Keratinocyte (primary cell): ENCODE results near the gene DUSP10. TPM values are rescaled to one million over a fixed set of nuclear protein-coding genes. Genes with fewer than 3 reads are reported as not detected.

ENCODE experiments used
- DNase-seq: peaks from one replicate; pipeline ENCODE4 v3.0.0-alpha.2; 2011; ENCODE audit warnings: low read depth, missing footprints, low spot score
- FAIRE-seq: peaks from 2 replicates; lab custom pipeline; 2011; peaks lifted over from hg19 to GRCh38; lab: Jason Lieb, UNC
- H2AFZ ChIP-seq: 2 replicates; pipeline ENCODE4 v1.6.0; 2012; ENCODE audit warnings: low read length, control low read depth, inconsistent platforms; ENCODE audit not compliant: control insufficient read depth
- H3K27ac ChIP-seq: 2 replicates; pipeline ENCODE4 v1.5.1; 2011; ENCODE audit warnings: low read length; ENCODE audit not compliant: control insufficient read depth, insufficient read depth
- H3K27me3 ChIP-seq: 3 replicates; pipeline ENCODE4 v1.6.0; 2011; ENCODE audit warnings: low read length; ENCODE audit not compliant: control insufficient read depth, insufficient read depth; ENCODE audit errors: extremely low read depth
- H3K36me3 ChIP-seq, 2 experiments: 2 replicates in 1 of 2; 3 replicates in 1 of 2; pipeline ENCODE4 v1.5.1; 2011; ENCODE audit warnings: low read length in 2 of 2, mild to moderate bottlenecking in 1 of 2; ENCODE audit not compliant: control insufficient read depth in 2 of 2, insufficient read depth in 2 of 2; ENCODE audit errors: extremely low read depth in 1 of 2
- H3K4me1 ChIP-seq: 3 replicates; pipeline ENCODE4 v1.5.1; 2011; ENCODE audit warnings: low read length; ENCODE audit not compliant: control insufficient read depth, insufficient read depth; ENCODE audit errors: extremely low read depth
- H3K4me2 ChIP-seq: 3 replicates; pipeline ENCODE4 v1.6.0; 2011; ENCODE audit warnings: low read depth, low read length; ENCODE audit not compliant: control insufficient read depth, insufficient read depth; ENCODE audit errors: extremely low read depth
- H3K4me3 ChIP-seq, 3 experiments: fragments of 200-600 bp in 1 of 3; sonication (generic) in 1 of 3; 2 replicates in 2 of 3; 3 replicates in 1 of 3; pipeline ENCODE4 v1.5.1; 2011 to 2016; ENCODE audit warnings: low read length in 3 of 3, mild to moderate bottlenecking in 3 of 3, control low read depth in 2 of 3, inconsistent platforms in 1 of 3, low read depth in 1 of 3, mixed read lengths in 1 of 3, mixed run types in 1 of 3, moderate library complexity in 1 of 3; ENCODE audit not compliant: control insufficient read depth in 2 of 3, insufficient read depth in 2 of 3; ENCODE audit errors: extremely low read depth in 1 of 3
- H3K79me2 ChIP-seq: 2 replicates; pipeline ENCODE4 v1.6.0; 2012; ENCODE audit warnings: low read length; ENCODE audit not compliant: control insufficient read depth, insufficient read depth
- H3K9ac ChIP-seq: 3 replicates; pipeline ENCODE4 v1.6.0; 2011; ENCODE audit warnings: low read length; ENCODE audit not compliant: control insufficient read depth, insufficient read depth; ENCODE audit errors: extremely low read depth
- H3K9me1 ChIP-seq: 3 replicates; pipeline ENCODE4 v1.6.0; 2011; ENCODE audit warnings: low read length; ENCODE audit not compliant: control insufficient read depth, insufficient read depth; ENCODE audit errors: extremely low read depth
- H3K9me3 ChIP-seq: 2 replicates; pipeline ENCODE4 v1.5.1; 2012; ENCODE audit warnings: low read depth, low read length; ENCODE audit not compliant: control insufficient read depth
- H4K20me1 ChIP-seq: 3 replicates; pipeline ENCODE4 v1.6.0; 2011; ENCODE audit warnings: low read length; ENCODE audit not compliant: control insufficient read depth, insufficient read depth; ENCODE audit errors: extremely low read depth
- EZH2 ChIP-seq: IDR thresholded peaks from one replicate; pipeline ENCODE4 v1.6.1; 2012; ENCODE audit warnings: inconsistent platforms, mild to moderate bottlenecking, low read length, moderate library complexity
- dilution Hi-C: fragments of 300-500 bp; cut with MboI; formaldehyde crosslinking; loops from one replicate; pipeline ENCODE4 v1.7.0; 2020; ENCODE audit warnings: low sequenced_read_pairs; ENCODE audit not compliant: extremely low pct_ligation_motif_present
- polyA plus RNA-seq, 5 experiments: library from polyadenylated mRNA; depleted of rRNA in 3 of 5; stranded (reverse) in 3 of 5; stranded (forward) in 1 of 5; unstranded in 1 of 5; fragments of >200 nt; gene quantifications; 1 replicate in 1 of 5; 2 replicates in 3 of 5; 3 replicates in 1 of 5; pipeline versions ENCODE4 v1.2.1 to v1.2.3, GENCODE V29; 2011 to 2012; ENCODE audit warnings: missing spikeins in 2 of 5, low read depth in 1 of 5, low replicate concordance in 1 of 5
- TF ChIP-seq, protein P1 (sequence below), 3 experiments: IDR thresholded peaks in 1 of 3; conservative IDR thresholded peaks in 1 of 3; optimal IDR thresholded peaks in 1 of 3; 2 replicates in 2 of 3; 3 replicates in 1 of 3; pipeline versions ENCODE3 to v1.5.1; 2011; ENCODE audit warnings: low read length in 3 of 3, mild to moderate bottlenecking in 3 of 3, moderate library complexity in 2 of 3, control low read depth in 1 of 3, inconsistent platforms in 1 of 3; ENCODE audit not compliant: insufficient read depth in 2 of 3; ENCODE audit errors: extremely low read depth in 1 of 3

The DUSP10 gene
- polyA plus RNA-seq, 1 donor (not counting 4 experiments of a cell fraction or from before 2014, with no cell fraction given): 15.1 TPM

DNA sequence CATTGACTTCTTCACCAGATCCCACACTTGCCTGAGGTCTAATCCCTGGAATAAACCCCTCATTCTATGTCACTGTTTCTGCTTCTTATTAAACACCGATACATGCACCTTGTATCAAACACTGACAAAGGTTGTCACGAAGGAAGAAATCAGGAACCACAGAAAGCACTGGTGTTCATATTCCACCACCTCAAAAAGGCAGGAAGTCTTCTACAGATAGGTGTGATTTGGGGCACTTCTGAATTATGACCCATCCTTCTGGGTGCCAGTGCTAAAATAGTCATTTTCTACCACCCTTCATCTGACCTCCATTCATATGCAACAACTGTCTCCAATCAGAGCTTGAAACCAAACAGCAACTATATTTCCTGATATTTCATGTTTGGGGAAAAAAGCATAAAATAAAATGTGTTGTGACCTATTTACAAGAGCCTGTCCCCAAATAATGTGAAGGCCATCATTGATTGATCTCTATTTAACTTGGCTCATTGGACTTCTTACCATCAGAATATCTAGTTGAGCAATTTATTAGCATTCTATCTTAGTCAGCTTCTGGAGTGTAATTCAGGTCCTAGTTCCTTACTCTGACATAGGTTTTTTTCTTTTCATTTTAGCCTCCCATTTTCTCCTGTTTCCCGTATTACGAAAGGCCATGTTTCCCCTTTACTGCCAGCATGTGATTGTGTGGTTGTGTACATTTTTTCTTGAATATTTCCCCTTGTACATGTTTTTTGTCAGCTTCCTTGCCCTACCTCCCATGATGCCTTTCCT is 43.1 kb downstream of the DUSP10 start:
- H3K27me3 ChIP-seq: no peaks in the 10 kb centered on the region
- no peaks in the 10 kb centered on the region for H3K9me1 ChIP-seq
- H4K20me1 ChIP-seq: no peaks in the 10 kb centered on the region
- FAIRE-seq: no peak
- H3K4me2 ChIP-seq: no peak overlapping the region
- H2AFZ ChIP-seq: no peak overlapping the region
- no peak overlapping the region for H3K27ac ChIP-seq
- TF ChIP-seq, protein P1, sequence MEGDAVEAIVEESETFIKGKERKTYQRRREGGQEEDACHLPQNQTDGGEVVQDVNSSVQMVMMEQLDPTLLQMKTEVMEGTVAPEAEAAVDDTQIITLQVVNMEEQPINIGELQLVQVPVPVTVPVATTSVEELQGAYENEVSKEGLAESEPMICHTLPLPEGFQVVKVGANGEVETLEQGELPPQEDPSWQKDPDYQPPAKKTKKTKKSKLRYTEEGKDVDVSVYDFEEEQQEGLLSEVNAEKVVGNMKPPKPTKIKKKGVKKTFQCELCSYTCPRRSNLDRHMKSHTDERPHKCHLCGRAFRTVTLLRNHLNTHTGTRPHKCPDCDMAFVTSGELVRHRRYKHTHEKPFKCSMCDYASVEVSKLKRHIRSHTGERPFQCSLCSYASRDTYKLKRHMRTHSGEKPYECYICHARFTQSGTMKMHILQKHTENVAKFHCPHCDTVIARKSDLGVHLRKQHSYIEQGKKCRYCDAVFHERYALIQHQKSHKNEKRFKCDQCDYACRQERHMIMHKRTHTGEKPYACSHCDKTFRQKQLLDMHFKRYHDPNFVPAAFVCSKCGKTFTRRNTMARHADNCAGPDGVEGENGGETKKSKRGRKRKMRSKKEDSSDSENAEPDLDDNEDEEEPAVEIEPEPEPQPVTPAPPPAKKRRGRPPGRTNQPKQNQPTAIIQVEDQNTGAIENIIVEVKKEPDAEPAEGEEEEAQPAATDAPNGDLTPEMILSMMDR (optimal IDR thresholded peaks at IDR 0.05 in 1 of 3, IDR thresholded peaks at IDR 0.05 in 1 of 3, conservative IDR thresholded peaks at IDR 0.05 in 1 of 3; ENCODE audit: extremely low read depth in 1 of 3, insufficient read depth in 2 of 3, low read length in 3 of 3): no peak
- no peak for TF ChIP-seq EZH2
- no peaks in the 10 kb centered on the region for H3K79me2 ChIP-seq
- no peak overlapping the region for H3K4me3 ChIP-seq
- DNase-seq: no peak
- dilution Hi-C loops: no loop called here
- H3K4me1 ChIP-seq: peaks cover 6% of the 10 kb centered on the region
- H3K9me3 ChIP-seq: no peaks in the 10 kb centered on the region
- no peak overlapping the region for H3K9ac ChIP-seq
- peaks cover 4 to 5% of the 10 kb centered on the region in 2 experiments for H3K36me3 ChIP-seq

DNA sequence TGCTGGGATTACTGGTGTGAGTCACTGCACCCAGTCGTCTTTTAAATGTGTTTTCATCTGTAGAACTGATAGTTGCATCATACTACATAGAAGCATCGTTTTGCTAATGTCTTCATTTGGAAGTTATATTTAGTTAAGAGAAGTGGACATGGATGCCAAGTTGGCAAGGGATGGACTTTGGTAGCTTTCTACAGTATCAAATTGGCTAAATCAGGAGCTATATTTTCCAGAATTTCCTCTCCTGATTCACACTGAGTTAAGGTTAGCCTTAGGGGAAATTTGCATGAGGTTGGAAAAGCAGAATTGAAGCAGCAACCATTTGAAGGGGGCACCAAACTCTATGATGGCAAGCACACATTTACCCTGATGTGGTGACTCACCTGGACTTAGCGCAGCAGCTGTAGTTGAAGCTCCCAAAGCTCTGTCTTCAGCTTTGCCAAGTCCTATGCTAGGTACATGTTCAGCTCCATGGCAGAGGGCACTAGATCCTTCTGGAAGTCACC is 43.9 kb downstream of the DUSP10 start:
- no peak overlapping the region for H3K9ac ChIP-seq
- no peak overlapping the region for H3K4me3 ChIP-seq
- no peaks in the 10 kb centered on the region for H4K20me1 ChIP-seq
- DNase-seq (no peak), FAIRE-seq (no peak)
- peaks cover 6% of the 10 kb centered on the region for H3K4me1 ChIP-seq
- no peak overlapping the region for H2AFZ ChIP-seq
- no peaks in the 10 kb centered on the region for H3K9me1 ChIP-seq
- dilution Hi-C loops: no loop called here
- no peaks in the 10 kb centered on the region for H3K27me3 ChIP-seq
- no peak overlapping the region for H3K4me2 ChIP-seq
- no peaks in the 10 kb centered on the region for H3K79me2 ChIP-seq
- peaks cover 3 to 4% of the 10 kb centered on the region in 2 experiments for H3K36me3 ChIP-seq
- no peaks in the 10 kb centered on the region for H3K9me3 ChIP-seq
- no peak overlapping the region for H3K27ac ChIP-seq
- TF ChIP-seq, protein P1 (optimal IDR thresholded peaks at IDR 0.05 in 1 of 3, IDR thresholded peaks at IDR 0.05 in 1 of 3, conservative IDR thresholded peaks at IDR 0.05 in 1 of 3; ENCODE audit: extremely low read depth in 1 of 3, insufficient read depth in 2 of 3, low read length in 3 of 3): no peak
- no peak for TF ChIP-seq EZH2
